HG03432 (cell line): ENCODE results near the gene GALNT13.

ENCODE experiments used
- ATAC-seq: cut with Tn5 transposase; IDR thresholded peaks from one replicate; pipeline ENCODE4 v1.9.1; 2021; ENCODE audit warnings: mild to moderate bottlenecking, moderate library complexity; ENCODE audit not compliant: unreplicated experiment

The GALNT13 gene

DNA sequence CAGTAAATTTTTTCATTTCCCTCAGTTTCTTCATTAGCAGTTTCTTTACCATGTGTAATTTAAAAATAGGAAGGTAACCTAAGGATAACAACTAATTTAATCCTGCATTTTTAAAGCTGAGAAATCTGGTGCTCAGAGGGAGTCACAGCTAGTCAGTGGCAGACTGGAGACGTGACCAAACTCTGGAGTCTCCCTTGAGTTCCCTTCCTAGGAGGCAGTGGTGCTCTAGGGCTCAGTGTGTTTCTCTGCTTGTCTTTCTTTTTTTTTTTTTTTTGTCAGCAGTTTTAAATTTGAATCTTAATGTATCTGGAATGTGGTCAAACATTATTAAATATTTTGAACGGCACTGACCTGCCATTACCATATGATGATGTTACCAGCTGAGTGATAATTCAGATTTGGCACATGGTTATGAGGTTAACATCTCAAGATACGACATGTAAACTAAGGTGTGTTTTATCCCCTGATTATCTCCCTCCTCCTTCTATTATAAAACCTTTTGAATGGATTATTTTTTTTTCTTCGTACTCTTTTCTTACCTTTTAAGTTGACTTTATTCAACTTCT lies 226.2 kb downstream of the GALNT13 start:
- no peak for ATAC-seq

DNA sequence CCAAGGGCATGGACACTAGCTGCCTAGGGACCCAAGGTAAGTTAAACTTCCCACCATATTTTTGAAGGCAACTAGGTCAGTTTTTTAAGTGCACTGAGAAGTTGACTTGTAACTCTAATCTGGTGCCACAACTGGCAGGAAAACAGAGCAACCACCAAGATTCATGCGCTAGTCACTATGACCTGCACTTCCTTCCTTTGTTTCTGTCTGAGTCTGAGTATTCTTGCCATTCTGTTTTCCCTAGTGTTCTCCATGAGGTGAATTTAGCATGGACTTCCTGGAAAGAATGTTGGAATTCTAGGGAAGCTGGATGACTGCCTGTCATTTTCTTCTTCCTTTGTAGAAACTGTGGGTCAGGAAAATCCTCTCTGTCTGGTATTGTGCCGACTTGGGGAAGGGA lies 249.0 kb downstream of the GALNT13 start:
- ATAC-seq = no peak

DNA sequence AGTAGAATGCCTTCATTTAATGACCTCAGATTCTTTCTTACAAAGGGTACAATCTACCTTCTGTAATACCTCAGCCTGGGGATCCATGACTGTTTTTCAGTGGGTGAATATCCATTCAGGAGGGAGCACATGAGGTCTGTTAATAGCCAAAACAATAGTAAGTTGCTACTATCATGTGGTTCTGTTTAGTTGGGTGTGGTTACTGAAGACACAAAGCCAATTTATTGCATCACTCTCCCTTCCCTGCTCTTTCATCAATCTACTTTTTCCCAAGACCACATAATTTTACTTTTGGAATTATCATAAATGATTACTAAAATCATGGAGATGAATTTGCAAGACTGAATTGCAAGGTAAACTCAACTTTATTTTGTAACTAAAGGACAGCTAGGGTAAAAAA lies 254.2 kb downstream of the GALNT13 start:
- ATAC-seq = no peak

DNA sequence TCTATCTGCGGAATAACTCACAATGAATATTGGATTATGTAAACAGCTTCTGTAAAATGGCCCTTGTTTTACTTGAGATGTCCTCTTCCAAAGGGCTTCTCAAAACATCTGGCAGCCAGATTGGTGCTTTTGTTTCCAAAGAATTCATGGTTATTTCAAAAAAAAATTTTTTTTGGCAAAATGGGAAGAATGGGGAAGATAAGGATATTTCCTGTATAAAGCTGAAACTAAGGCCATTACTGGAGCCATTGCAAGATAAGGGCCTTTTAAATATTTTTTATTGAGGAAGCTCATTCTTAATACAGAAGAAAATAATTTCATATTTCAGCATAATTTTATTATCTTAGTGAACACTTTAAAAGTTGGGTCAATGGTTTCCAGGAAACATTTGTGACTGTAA lies 259.1 kb downstream of the GALNT13 start:
- ATAC-seq = no peak

DNA sequence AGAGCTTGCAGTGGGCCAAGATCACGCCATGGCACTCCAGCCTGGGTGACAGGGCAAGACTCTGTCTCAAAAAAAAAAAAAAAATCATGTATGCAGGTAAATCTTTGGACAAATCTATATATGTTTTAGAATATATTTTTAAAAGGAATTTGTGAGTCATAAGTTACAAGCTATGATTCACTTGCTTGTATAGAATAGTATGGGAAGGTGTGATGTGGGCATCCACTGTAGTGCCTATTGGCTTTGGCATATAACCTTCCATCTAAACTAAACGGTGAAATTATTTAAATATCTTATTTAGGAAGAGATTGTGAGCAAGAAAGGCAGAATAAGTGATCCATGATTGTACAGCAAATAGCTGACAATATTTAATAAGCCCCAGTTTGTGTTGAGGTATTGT lies 261.1 kb downstream of the GALNT13 start:
- no peak for ATAC-seq

DNA sequence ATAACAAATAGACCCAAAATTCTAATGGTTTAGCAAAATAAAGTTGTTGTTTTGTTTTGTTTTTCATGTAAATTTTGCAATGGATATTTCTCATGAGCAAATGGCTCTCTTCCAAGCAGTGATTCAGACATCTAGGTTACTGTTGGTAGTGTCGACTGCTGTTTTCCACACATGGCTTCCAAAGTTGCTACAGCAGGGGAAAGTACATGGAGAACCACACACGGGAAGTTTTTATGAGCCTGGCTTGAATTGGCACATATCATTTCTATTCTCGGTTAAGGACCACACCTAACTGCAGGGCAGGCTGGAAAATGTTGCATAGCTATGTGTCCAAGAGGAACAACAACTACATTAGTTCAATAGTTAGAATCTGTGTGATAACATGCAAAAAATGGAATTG lies 262.1 kb downstream of the GALNT13 start:
- ATAC-seq = no peak

DNA sequence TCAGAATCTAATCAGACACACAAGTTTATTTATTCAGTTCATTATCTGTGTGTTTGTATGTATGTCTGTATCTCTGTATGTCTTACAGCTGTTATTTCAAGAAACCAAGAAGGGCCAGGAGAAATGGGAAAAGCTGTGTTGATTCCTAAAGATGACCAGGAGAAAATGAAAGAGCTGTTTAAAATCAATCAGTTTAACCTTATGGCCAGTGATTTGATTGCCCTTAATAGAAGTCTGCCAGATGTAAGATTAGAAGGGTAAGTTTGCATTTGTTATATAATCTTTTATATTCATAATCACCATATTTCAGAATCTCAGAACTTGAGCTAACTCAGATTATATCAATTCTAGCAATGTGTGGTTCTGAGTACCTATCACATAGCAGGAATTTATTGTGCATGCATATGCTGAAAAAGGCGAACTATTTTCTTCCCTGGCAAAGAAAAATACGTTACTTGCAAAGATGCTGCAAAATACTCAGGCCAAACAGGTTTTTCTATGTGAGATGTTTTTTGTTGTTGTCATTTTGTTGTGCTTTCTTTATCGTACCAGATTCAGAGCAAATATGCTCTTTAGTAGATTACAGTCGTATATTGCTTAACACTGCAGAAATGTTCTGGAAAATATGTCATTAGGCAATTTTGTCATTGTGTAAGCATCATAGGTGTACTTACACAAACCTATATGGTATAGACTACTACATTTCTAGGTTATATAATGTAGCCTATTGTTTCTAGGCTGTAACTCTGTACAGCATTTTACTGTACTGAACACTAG lies 268.7 kb downstream of the GALNT13 start:
- ATAC-seq = no peak

DNA sequence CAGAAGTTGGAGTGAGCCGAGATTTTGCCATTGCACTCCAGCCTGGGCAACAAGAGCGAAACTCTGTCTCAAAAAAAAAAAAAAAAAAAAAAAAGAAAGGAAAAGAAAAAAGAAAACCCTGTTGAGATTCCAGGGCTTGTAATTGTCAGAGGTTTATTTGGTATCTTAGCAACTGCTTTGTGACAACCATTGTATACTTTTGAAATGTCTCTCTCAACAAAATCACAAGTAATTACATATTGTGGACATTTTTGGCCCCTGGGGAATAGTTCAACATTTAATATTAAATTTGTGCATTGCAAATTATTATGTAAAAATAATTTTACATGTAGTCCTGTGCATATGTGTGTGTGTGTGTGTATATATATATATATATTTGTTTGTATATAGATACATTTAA lies 270.8 kb downstream of the GALNT13 start:
- no peak for ATAC-seq

DNA sequence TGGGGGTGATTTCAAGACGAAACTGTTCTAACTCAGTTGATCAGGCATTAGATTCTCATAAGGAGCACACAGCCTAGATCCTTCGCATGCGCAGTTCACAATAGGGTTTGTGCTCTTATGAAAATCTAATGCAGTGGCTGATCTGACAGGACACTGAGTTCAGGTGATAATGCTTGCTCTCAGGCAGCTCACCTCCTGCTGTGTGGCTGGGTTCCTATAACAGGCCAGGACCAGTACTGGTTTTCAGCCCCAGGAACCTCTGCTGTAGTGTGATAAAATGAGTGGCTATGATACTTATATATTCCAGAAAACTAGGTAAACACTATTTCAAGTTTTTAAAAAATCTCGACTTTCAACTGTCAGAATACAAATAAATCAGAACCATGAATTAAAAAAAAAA lies 271.4 kb downstream of the GALNT13 start:
- no peak for ATAC-seq

DNA sequence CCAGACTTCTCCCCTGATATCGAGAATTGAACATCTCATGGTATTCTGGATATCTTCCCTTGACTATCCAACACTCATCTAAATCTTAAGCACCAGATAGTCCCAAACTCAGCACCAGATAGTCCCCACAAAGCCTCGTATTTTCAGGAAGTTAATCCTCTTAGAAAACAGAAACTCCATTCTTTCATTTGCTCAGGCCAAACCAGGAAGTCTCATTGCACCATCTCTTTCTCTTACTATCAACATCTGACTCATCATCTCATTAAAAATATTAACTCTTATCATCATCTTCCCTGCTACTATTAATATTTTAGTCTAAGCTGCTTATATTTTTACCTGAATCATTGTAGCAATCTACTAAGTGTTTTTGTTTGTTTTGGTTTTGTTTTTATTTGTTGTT lies 286.4 kb downstream of the GALNT13 start:
- no peak for ATAC-seq

DNA sequence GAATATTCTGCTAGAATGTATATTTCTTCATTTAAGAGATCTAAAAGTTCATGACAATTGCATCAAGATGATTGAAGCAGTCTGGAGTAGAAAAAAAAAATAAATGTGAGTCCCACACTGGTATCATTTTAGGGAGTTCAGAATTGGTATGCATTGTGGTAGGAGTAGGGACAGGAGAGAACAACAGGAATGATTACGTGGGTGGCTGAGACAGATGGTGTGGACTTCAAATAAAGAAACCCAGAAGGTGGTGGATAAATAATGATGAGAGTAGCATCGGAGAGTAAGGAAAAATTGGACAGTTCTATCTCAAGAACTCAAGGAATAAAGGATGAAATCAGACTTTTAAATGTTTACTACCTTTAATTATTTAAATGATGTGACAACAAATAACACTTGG lies 289.6 kb downstream of the GALNT13 start:
- ATAC-seq = no peak

DNA sequence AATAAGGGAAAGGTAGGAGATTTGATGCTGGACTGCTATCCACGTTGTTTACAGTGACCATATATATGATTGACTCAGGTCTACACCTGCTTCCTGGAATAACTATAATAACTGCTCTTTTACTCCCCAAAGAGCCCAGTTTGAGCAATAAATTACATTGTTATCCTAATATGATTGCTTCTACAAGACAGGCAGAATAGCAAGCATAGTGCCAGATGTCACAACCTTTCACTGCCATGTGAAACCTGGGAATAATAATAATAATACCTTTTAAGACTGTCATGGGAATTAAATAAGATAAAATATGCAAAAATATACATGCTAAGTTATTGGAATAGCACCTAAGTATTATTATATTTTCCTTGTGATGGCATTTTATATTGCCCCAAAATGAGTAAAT lies 298.7 kb downstream of the GALNT13 start:
- no peak for ATAC-seq

DNA sequence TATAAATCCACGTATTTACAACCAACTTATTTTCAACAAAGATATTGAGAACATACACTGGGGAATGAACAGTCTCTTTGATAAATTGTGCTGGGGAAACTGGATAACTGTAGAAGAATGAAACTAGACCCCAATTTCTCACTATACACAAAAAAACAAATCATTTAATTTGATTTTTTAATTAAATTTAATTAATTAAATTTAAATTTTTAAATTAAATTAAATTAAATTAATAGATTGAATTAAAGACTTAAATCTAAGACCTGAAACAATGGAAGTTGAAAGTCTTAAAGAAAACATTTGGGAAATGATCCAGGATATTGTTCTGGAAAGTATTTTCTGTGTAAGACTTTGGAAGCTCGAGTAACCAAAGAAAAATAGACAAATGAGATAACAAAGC lies 301.4 kb downstream of the GALNT13 start:
- no peak for ATAC-seq

DNA sequence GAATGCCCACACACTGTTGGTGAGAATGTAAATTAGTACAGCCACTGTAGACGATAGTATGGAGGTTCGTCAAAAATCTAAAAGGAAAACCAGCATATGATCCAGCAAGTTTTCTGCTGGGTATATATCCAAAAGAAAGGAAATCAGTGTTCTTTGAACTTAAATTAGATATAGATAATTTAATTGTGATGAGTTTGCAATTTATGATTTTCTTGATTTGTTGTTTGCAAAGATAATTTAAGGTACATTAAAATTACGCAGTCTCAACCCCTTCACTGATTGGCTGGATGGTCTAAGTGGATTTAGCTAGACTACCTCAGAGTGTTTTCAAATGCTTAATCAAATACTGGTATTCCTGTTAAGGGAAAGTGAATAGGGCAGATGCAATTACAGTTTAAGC lies 302.2 kb downstream of the GALNT13 start:
- ATAC-seq = no peak

DNA sequence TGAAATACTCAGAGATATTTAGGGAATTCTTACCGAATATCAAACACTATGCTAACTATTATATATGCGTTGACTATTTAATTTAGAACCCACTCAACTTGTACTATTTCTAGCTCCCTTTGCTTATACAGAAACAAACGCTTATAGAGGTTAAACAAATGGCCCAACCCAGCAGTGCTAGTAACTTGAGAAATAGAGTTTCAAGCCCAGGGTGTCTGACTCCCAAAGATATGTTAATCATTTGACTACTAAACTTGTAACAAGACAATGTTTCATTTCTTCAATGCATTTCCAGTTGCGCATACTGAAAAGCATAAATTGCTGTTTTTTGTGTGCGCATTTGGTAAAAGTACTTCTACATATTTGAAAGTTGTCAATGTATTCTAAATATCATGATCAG lies 310.3 kb downstream of the GALNT13 start:
- no peak for ATAC-seq

DNA sequence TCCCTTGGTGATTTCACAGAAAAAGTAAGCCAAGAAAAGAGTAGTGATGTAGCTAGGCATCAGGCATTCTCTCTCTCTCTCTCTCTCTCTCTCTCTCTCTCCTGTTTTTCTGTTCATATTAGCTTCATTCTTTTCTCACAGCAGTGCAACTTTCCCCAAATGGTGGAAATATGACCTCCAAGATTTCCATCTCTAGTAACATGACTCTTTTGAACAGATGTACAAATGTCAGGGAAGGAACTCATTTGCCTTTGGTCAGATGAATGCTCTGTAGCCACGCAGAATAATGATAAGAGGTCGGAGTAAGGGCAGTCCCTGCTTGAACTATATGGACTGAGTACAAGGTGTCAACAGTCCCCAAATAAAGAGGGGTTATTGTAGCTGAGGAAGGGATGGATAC lies 316.2 kb downstream of the GALNT13 start:
- ATAC-seq = no peak

DNA sequence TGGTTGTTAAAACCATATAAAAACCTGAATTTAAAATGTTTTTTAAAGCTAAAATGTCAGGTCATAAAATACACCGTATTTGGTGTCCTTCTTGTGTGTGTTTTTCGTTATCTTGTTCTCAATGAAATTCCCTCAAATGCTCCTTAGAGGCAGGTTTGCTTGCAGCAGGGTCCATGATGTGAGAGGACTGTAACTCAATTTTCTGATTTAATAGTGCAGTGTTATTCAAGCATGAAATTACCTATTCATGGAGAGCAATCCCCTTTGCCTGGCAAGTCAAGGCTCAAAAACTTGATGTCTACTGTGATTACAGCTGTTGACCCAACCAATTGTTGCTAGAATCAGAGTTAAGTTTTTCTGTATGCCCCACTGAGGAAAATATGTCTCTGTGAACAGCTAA lies 318.2 kb downstream of the GALNT13 start:
- ATAC-seq = no peak

DNA sequence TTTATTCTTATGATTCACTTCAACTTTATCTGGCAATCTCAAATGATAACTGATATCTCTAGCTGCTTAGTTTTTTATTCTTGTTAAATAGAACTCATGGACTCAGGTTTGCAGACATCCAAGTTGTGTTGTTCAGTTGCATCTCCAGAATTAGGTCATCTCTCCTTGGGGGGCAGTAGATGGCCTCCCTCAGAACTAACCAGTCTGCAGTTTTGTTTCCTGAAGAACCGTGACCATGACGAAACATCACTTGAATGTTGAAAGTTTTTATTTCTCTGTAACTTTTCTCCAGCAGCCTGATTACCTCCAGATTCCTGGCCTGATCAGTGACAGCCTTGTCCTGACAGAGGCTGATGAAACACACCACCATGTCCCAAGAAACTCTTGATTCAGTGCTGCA lies 321.5 kb downstream of the GALNT13 start:
- ATAC-seq = no peak

DNA sequence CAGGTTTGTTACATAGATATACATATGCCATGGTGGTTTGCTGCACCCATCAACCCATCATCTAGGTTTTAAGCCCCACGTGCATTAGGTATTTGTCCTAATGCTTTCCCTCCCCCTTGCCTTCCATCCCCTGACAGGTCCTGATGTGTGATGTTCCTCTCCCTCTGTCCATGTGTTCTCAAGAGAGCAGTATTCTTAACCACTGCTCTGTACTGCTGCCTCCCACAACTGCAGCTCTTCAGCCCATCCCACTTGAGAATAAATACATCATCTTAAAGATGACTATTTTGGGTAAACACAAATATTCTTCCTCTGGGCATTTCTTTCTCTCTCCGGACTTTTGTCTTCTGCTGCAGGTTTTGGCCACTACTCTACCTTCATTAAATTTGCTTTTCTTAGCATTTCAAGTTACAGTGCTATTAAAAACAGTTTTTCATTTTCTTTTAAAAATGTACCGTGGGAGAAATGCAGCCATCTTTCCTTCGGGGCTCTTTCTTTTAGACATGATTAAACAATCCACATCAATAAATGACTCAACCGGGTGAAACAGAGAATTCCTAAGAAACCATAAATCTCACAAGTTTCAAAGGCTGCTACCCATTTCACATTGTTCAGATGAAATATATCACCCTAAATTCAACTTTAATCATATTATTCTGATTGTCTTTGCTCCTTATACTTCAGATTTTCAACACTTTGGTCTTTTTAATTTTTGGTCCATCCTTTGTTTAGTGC lies 323.4 kb downstream of the GALNT13 start:
- no peak for ATAC-seq

DNA sequence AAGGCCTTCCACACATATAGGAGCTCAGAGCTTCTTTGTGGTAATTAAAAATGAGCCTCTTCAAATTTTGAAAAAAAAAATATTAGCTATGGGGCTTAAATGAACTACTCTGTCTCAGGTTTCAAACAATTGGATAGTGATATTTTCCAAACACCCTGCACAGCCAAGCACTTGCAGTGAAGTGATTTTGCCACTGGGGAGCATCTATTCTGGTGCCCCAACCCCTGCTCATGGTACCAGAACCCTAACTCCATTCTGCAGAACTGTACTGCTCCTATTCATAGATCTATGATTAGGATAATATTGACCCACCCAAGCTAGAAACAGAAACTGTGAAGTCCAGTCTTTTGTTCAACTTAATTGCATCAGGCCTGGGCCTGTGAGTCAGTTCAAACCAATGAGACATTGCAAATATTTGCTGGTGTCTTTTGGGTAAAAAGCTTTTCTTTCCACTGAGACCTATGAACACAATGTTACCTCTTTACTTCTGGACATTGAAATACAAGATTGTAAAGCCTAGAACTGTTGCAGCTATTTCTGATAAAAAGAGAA lies 324.0 kb downstream of the GALNT13 start:
- no peak for ATAC-seq

DNA sequence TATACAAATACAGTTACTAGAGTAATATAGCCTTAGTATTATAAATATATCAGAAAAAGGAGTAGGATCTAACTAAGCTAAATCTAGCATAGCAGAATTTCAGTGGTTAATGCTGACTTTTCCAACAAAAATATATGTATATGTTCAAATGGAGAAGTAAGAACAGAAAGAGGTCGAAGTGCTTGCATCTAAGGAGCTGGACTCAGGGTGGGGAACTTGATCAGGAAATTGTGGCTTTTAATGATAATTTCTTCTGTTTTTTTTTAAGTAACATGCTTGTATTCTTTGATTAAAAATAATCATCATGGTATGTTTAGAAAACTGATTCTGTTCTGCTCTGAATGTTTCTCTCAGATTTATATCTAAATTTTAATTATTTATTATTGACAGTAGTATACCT lies 327.1 kb downstream of the GALNT13 start:
- no peak for ATAC-seq

DNA sequence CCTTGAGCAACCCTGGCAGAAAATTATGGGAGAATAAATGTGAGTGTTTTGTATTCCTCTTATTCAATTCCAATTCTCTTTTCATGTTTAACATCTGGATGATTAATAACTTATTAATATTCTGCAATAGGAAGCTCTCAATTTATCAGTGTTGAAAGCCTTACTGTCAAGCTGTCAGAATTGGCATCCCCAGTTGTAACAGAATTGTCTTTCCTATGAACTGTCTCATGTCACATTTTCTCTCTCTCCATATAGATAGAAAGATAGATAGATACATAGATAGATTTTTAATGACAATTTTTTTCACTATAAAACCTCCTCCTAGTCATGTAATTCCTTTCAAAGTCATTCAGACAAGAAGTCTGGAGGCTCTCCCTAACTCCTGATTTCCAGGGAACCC lies 331.5 kb downstream of the GALNT13 start:
- no peak for ATAC-seq
